ENCODE measurements around the gene AGTPBP1.
A peak's percentile ranks its signal among the peaks of the same experiment; 100 is the strongest.

The AGTPBP1 gene

DNA sequence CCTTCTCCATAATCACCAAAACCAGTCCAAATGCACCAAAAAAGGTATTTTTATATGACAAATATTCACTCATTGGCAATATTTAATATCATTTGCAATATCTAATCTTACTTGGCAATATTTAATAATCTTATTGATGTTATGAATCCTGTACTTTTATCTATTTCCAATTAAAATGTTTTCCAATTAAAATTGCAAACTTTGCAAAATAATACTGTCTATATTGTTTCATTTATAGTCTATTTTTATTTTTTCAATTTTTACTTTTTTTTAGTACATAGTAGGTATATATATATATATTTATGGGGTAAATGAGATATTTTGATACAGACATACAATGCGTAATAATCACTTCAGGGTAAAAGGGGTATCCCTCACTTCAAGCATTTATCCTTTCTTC is 109.9 kb downstream of the AGTPBP1 start:
- H3K4me3 Mint-ChIP-seq = no peak overlapping the region
- CTCF ChIA-PET = interaction anchor here (1.1 kb wide), 1 partner anchor 22 kb away, joined by 3 read pairs; no protein-coding TSS in a partner anchor
- H3K27ac Mint-ChIP-seq = no peak overlapping the region
- no peaks in the 10 kb centered on the region for H3K9me3 Mint-ChIP-seq
- H3K36me3 Mint-ChIP-seq = peaks cover 20% of the 10 kb centered on the region
- H3K27me3 Mint-ChIP-seq = no peaks in the 10 kb centered on the region
- H3K4me1 Mint-ChIP-seq = no peaks in the 10 kb centered on the region
- DNase-seq = no peak

DNA sequence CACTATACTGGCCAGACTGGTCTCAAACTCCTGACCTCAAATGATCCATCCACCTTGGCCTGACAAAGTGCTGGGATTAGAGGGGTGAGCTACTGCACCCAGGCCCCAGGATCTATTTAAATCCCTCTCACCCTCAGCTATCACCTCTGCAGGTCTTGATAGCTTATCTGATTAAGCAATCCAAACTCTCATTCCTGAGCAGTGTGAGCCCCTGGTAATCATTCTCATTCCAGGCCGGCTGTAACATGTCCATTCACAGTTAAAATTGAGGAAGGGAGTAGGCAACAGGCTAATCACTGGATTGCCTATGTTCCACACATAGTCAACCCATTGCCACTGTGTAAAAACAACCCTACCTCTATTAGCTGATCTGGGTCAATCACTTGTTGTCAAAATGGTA is 111.1 kb downstream of the AGTPBP1 start:
- Mint-ChIP-seq H3K36me3 (peaks cover 19% of the 10 kb centered on the region), H3K9me3 (no peaks in the 10 kb centered on the region), H3K27me3 (no peaks in the 10 kb centered on the region), H3K27ac (no peak overlapping the region), H3K4me1 (no peaks in the 10 kb centered on the region), H3K4me3 (no peak overlapping the region)
- CTCF ChIA-PET = no interaction called here
- DNase-seq = no peak

DNA sequence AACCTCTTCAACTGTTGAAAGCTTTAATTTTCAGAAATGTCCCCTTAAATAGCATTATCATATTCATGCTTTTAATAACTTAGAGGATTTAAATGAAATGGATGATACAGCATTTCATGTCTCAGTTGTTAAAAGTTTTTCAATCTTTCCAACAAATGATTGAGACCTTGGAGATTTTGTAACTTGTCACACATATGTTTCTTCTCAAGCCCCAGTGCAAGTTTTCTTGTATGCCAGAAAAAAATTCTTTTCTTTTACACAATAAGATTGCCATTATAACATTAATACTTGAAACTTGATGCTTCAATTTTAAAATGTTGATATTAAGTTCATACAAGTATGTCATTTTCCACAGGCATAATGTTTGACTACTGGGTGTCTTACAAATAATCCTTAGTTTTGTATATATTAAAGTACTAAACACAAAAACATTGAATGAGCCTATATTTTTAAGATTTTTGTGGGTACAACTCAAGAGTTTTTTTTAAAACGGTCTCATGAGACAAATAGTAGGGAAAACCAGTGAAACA is 124.5 kb downstream of the AGTPBP1 start:
- H3K4me1 Mint-ChIP-seq = no peaks in the 10 kb centered on the region
- H3K36me3 Mint-ChIP-seq = peaks cover 4% of the 10 kb centered on the region
- no peak overlapping the region for H3K4me3 Mint-ChIP-seq
- no peak overlapping the region for H3K27ac Mint-ChIP-seq
- DNase-seq = no peak
- no peaks in the 10 kb centered on the region for H3K27me3 Mint-ChIP-seq
- CTCF ChIA-PET = interaction anchor here (0.7 kb wide), 1 partner anchor 16 kb away, joined by 3 read pairs; no protein-coding TSS in a partner anchor
- no peaks in the 10 kb centered on the region for H3K9me3 Mint-ChIP-seq

DNA sequence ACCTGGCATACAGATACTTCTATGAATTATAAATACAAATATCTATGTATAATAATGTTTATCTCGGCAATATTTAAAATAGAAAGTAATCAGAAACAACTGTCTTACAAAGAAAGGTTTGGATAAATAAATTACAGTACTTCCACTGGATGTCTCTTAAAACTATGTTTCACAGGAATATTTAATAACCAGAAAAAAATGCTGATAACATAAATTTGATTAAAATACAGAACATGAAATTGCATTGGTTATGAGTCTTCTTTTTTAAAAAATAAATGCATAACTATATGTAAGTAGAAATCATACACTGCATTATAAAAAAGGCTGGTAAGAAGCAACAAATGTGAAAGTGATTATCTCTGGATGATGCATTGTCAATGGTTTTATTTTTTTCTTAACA is 126.0 kb downstream of the AGTPBP1 start:
- Mint-ChIP-seq H3K9me3 (no peaks in the 10 kb centered on the region), H3K4me3 (no peak overlapping the region), H3K27me3 (no peaks in the 10 kb centered on the region), H3K36me3 (peaks cover 4% of the 10 kb centered on the region), H3K4me1 (no peaks in the 10 kb centered on the region), H3K27ac (no peak overlapping the region)
- CTCF ChIA-PET = no interaction called here
- no peak for DNase-seq

DNA sequence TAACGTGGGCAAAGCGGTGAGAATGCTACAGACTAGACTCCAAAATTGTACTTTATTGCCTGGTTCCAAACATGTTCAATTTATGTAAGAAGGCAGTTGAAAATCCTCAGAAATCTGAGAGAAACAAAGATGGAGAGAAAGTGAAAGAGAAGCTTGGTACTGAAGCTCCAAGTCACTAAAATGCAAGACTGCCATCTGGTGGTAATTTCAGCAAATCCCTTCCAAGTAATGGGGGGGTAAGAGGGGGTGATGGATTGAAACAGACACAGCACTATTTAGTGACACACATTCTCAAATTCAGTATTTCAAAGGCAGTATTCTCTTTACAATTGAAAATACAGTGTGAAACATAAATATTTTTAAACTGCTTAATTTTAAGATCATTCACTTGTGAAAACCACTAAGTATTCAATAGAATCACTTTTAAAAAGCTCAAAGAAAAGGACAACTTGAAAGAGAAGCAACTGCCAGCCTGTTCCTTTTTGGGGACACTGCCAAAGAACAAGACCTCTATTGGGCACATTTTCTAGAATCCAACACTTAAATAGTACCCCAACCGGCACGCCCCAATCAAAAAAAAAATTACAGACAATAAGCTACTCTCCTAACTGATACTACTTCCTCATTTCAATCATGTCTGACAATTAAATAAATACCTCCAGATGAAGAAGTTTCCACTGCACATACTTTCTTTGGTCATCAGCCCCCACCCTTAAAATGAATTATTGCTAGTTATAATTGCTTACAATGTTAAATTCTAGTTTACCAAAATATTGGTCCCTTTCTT is 131.5 kb downstream of the AGTPBP1 start:
- Mint-ChIP-seq H3K36me3 (peaks cover 3% of the 10 kb centered on the region), H3K4me3 (no peak overlapping the region), H3K4me1 (peaks cover 5% of the 10 kb centered on the region), H3K9me3 (no peaks in the 10 kb centered on the region), H3K27ac (no peak overlapping the region), H3K27me3 (no peaks in the 10 kb centered on the region)
- CTCF ChIA-PET = interaction anchor here (0.6 to 2.8 kb wide), 24 partner anchors 12 to 1214 kb away, joined by 3 to 11 read pairs (median 3); no protein-coding TSS in a partner anchor
- DNase-seq = peak; percentile 51

DNA sequence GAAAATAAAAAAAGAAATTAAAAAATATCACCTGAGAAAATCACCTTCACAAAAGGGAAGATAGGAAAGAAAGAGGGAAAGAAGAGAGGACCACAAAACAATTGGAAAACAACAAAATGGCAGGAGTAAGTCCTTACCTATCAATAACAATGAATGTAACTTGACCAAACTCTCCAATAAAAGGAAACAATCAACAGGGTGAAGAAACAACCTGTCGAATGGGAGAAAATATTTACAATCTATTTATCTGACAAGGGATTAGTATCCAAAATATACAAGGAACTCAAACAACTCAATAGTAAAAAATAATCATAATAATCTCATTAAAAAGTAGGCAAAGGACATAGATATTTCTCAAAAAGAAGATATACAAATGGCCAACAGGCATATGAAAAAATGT is 135.8 kb downstream of the AGTPBP1 start:
- Mint-ChIP-seq H3K4me1 (peaks cover 16% of the 10 kb centered on the region), H3K36me3 (peaks cover 28% of the 10 kb centered on the region)
- CTCF ChIA-PET = no interaction called here

DNA sequence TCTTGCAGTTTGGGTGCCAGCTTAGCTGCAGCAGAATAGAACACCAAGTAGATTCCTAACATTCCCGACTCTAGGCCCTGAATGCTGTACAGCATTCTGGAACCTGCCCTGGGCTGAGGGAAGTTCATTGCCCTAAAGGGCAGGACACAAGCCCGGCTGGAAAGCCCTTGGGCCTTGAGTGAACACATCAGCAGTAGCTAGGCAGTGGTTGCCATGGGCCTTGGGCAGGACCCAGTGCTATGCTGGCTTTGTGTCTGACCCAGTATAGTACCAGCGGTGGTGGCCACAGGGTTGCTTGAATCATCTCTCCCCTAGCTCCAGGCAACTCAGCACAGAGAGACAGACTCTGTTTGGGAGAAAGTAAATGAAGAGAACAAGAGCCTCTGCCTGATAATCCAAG is 137.8 kb downstream of the AGTPBP1 start:
- Mint-ChIP-seq H3K36me3 (peaks cover 28% of the 10 kb centered on the region), H3K4me1 (peaks cover 20% of the 10 kb centered on the region), H3K9me3 (no peaks in the 10 kb centered on the region), H3K27ac (no peak overlapping the region), H3K27me3 (no peaks in the 10 kb centered on the region), H3K4me3 (no peak overlapping the region)
- DNase-seq = no peak
- CTCF ChIA-PET = no interaction called here

More for the DNA sequence above, 135.8 kb downstream of the AGTPBP1 start:
- no peaks in the 10 kb centered on the region for H3K9me3 Mint-ChIP-seq
- no peaks in the 10 kb centered on the region for H3K27me3 Mint-ChIP-seq
- H3K4me3 Mint-ChIP-seq = no peak overlapping the region
- H3K27ac Mint-ChIP-seq = no peak overlapping the region
- no peak for DNase-seq

DNA sequence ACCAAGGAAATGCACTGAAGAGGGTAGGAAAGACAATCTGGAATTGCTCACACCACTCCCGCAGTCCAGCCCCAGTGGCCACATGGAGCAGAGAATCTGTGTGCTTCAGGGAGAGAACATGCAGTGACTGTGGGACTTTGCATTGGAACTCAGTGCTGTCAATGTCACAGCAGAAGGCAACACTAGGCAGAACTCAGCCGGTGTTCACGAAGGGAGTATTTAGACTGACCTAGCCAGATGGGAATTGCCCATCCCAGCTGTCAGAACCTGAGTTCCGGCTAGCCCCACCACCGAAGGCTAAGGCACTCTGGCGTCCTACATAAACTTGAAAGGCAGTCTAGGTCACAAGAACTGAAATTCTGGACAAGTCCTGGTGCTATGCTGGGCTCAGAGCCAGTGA is 139.0 kb downstream of the AGTPBP1 start:
- peaks cover 25% of the 10 kb centered on the region for H3K36me3 Mint-ChIP-seq
- H3K4me1 Mint-ChIP-seq = peaks cover 20% of the 10 kb centered on the region
- H3K4me3 Mint-ChIP-seq = no peak overlapping the region
- no peaks in the 10 kb centered on the region for H3K27me3 Mint-ChIP-seq
- CTCF ChIA-PET = no interaction called here
- no peak overlapping the region for H3K27ac Mint-ChIP-seq
- H3K9me3 Mint-ChIP-seq = no peaks in the 10 kb centered on the region
- no peak for DNase-seq

DNA sequence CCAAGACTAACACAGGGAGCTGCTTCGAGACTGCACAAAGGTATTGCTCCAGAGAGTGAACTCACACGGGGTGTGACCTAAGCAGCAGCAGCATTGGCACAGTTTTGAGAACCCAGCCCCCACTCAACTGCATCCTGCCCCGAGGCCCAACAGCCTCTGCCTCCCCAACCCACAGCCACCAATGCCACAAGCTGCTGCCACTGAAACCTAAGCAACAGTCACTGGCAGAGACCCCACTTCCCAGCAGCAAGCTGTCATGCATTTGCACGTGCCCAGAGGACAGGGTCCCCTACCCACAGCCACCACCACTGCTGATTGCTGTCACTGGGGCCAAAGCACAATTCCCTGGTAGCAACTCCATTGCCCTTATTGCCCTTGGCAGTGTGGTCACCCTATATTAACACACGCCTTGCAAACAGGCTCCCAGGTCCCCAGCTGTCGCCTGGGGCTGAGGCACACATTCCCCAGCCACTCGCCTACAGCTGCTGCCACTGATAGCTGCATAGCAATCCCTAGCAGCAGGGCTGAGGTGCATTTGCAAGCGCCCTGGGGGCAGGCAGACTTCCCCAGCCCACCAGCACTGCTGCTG is 141.0 kb downstream of the AGTPBP1 start:
- Mint-ChIP-seq H3K4me3 (no peak overlapping the region), H3K4me1 (peaks cover 20% of the 10 kb centered on the region), H3K27me3 (no peaks in the 10 kb centered on the region), H3K36me3 (peaks cover 25% of the 10 kb centered on the region), H3K9me3 (no peaks in the 10 kb centered on the region), H3K27ac (no peak overlapping the region)
- DNase-seq = peak; percentile 39
- CTCF ChIA-PET = no interaction called here

DNA sequence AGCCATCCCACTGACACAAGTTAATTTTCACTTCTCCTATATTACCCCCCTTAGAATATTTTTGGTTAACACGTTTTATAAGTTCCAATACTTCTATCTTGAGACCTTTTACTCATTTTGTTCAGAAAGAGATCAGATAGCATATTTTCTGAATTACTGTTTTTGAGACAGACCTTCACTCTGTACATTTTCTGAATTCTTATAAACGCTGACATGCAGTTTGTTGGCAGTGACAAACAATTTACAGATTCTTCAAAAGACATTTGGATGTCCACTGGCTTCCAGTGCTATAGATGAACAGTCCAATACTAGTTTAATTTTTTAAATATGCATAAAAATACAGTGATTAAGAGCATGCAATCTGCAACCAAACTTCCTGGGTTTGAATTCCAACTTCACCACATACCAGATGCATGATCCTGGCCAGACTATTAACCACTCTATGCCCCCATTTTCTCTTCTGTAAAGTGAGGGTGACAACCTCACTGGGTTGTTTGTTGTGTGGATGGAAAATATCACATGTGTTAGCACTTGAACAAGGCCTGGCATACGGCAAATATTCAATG is 142.1 kb downstream of the AGTPBP1 start:
- H3K9me3 Mint-ChIP-seq = no peaks in the 10 kb centered on the region
- H3K4me3 Mint-ChIP-seq = no peak overlapping the region
- DNase-seq = no peak
- H3K27me3 Mint-ChIP-seq = no peaks in the 10 kb centered on the region
- peaks cover 20% of the 10 kb centered on the region for H3K4me1 Mint-ChIP-seq
- H3K36me3 Mint-ChIP-seq = peaks cover 26% of the 10 kb centered on the region
- CTCF ChIA-PET = no interaction called here
- H3K27ac Mint-ChIP-seq = no peak overlapping the region

DNA sequence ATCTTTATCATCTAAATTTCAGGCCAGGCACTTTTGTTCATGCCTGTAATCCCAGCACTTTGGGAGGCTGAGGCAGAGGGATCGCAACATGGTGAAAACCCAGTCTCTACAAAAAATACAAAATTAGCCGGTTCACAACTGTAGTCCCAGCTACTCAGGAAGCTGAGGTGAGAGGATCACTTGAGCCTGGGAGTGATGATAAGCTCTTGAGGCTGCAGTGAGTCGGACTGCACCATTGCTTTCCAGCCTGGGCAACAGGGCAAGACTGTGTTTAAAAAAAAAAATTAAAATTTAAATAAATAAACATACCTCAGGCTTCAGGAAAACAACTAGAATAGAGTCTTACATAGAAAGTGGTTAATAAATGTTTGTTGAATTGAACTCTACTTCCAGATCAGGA is 147.4 kb downstream of the AGTPBP1 start:
- Mint-ChIP-seq H3K36me3 (peaks cover 10% of the 10 kb centered on the region), H3K27ac (no peak overlapping the region)
- CTCF ChIA-PET = no interaction called here

DNA sequence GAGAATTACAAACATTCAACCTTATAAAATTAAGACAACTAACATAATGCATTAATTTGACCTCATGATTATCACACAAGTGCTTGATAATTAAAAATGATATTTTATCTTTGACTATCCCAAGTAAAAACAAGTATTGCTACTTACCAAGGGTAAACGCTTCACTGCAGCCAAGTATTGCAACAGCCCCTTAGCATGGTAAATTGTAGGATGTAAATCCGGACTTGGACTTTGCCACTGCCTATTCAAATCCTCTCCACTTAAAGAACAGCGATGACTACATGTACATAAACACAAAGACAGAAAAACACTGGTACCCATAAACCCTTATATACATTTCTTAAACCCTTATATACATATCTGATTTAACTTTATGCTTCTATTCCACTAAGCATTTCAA is 155.1 kb downstream of the AGTPBP1 start:
- H3K4me3 Mint-ChIP-seq = no peak overlapping the region
- H3K27me3 Mint-ChIP-seq = no peaks in the 10 kb centered on the region
- CTCF ChIA-PET = no interaction called here
- H3K27ac Mint-ChIP-seq = no peak overlapping the region
- no peaks in the 10 kb centered on the region for H3K4me1 Mint-ChIP-seq
- H3K9me3 Mint-ChIP-seq = no peaks in the 10 kb centered on the region
- H3K36me3 Mint-ChIP-seq = peaks cover 15% of the 10 kb centered on the region
- no peak for DNase-seq

More for the DNA sequence above, 147.4 kb downstream of the AGTPBP1 start:
- no peaks in the 10 kb centered on the region for H3K9me3 Mint-ChIP-seq
- DNase-seq = no peak
- no peak overlapping the region for H3K4me3 Mint-ChIP-seq
- no peaks in the 10 kb centered on the region for H3K27me3 Mint-ChIP-seq
- no peaks in the 10 kb centered on the region for H3K4me1 Mint-ChIP-seq

DNA sequence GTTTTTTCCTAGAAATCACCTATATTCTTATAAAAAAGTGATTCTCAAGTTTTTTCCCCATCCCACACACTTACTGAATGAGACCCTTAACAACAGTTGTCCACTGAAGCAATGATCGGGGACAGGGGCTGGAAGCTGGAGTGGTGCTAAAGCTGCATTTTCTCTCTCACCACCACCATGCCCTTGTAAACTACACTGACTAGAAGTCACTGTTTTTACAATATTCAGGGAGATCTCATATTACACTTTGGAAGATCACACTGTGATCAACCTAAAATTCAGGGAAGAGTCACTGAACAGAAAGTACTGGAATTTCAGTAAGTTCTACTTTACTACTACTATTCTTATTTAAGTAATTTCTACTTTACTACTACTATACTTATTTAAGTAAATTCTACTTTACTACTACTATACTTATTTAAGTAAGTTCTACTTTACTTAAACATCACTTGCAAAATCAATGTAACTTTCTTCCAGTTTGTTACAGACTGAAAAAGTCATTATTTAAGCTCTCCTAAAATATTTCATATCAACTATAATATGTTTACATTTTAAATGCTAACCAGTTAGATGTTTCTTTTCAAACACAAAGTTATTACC is 164.3 kb downstream of the AGTPBP1 start:
- CTCF ChIA-PET = interaction anchor here (1.0 kb wide), 1 partner anchor 56 kb away, joined by 3 read pairs; no protein-coding TSS in a partner anchor
- DNase-seq = no peak
- H3K27me3 Mint-ChIP-seq = no peaks in the 10 kb centered on the region
- H3K9me3 Mint-ChIP-seq = no peaks in the 10 kb centered on the region
- H3K36me3 Mint-ChIP-seq = peaks cover 18% of the 10 kb centered on the region
- H3K27ac Mint-ChIP-seq = no peak overlapping the region
- no peaks in the 10 kb centered on the region for H3K4me1 Mint-ChIP-seq
- no peak overlapping the region for H3K4me3 Mint-ChIP-seq

DNA sequence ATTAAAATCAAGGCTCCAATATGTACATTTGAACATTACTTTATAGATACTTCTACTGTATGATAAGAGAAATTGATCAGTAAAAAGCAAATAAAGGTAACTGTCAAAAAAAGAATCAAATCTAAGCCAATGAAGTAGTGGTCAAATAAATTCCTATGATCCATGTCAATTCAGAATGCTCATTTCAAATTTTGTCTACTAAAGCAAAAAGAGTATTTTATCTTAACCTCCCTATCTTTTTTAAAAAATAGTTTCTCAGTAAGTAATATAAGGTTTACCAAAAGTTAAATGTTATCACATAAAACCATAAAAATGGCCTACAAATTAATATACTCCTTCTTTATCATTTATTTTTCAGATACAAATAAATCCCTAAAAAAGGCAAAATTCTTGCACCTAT is 165.9 kb downstream of the AGTPBP1 start:
- no peaks in the 10 kb centered on the region for H3K9me3 Mint-ChIP-seq
- H3K4me3 Mint-ChIP-seq = no peak overlapping the region
- CTCF ChIA-PET = no interaction called here
- peaks cover 21% of the 10 kb centered on the region for H3K36me3 Mint-ChIP-seq
- H3K27me3 Mint-ChIP-seq = no peaks in the 10 kb centered on the region
- no peak for DNase-seq
- no peak overlapping the region for H3K27ac Mint-ChIP-seq
- H3K4me1 Mint-ChIP-seq = no peaks in the 10 kb centered on the region
